GM12875 (cell line): Measurements from ENCODE around the gene HBS1L.

Experiments
- H3K4me3 ChIP-seq: one replicate; pipeline ENCODE4 v1.5.1; 2011; ENCODE audit warnings: low read depth, low read length, control low read depth
- CTCF ChIP-seq: IDR thresholded peaks from 2 replicates; pipeline ENCODE4 v1.5.1; 2011; ENCODE audit warnings: low read depth, mild to moderate bottlenecking, control low read depth, inconsistent platforms, low read length, moderate library complexity, borderline replicate concordance; ENCODE audit not compliant: insufficient read depth

The HBS1L gene

GRCh38 chr6:135093578-135093977 lies 39.0 kb upstream of the HBS1L start:
- TF ChIP-seq CTCF, result no peak
- no peak overlapping the region for H3K4me3 ChIP-seq

GRCh38 chr6:135092724-135093123 lies 38.1 kb upstream of the HBS1L start:
- no peak for TF ChIP-seq CTCF
- no peak overlapping the region for H3K4me3 ChIP-seq

GRCh38 chr6:135090819-135091218 lies 36.2 kb upstream of the HBS1L start:
- no peak for TF ChIP-seq CTCF
- H3K4me3 ChIP-seq, result no peak overlapping the region

GRCh38 chr6:135089901-135090300 lies 35.3 kb upstream of the HBS1L start:
- TF ChIP-seq CTCF, result no peak
- no peak overlapping the region for H3K4me3 ChIP-seq

- H3K4me3 ChIP-seq, result no peak overlapping the region
- TF ChIP-seq CTCF, result no peak
Observed at GRCh38 chr6:135088818-135089809, 34.5 kb upstream of the HBS1L start.

GRCh38 chr6:135088281-135088680 lies 33.7 kb upstream of the HBS1L start:
- H3K4me3 ChIP-seq, result no peak overlapping the region

More at GRCh38 chr6:135088281-135088680, 33.7 kb upstream of the HBS1L start:
- no peak for TF ChIP-seq CTCF
